Myocyte (in vitro differentiated cells): ENCODE measurements around the gene NXNL2. TPM values are rescaled to one million over a fixed set of nuclear protein-coding genes. Genes with fewer than 3 reads are reported as not detected.

ENCODE experiments used
- DNase-seq: peaks from one replicate; pipeline ENCODE4 v3.0.0-alpha.2; 2012; ENCODE audit warnings: low read depth
- total RNA-seq: library from RNA; depleted of rRNA; stranded (reverse); fragments of >200 nt; gene quantifications from 2 replicates; pipeline ENCODE4 v1.2.3, GENCODE V29; 2014

The NXNL2 gene
- total RNA-seq, 1 donor from 2014 or later, result 0.27 TPM

DNA sequence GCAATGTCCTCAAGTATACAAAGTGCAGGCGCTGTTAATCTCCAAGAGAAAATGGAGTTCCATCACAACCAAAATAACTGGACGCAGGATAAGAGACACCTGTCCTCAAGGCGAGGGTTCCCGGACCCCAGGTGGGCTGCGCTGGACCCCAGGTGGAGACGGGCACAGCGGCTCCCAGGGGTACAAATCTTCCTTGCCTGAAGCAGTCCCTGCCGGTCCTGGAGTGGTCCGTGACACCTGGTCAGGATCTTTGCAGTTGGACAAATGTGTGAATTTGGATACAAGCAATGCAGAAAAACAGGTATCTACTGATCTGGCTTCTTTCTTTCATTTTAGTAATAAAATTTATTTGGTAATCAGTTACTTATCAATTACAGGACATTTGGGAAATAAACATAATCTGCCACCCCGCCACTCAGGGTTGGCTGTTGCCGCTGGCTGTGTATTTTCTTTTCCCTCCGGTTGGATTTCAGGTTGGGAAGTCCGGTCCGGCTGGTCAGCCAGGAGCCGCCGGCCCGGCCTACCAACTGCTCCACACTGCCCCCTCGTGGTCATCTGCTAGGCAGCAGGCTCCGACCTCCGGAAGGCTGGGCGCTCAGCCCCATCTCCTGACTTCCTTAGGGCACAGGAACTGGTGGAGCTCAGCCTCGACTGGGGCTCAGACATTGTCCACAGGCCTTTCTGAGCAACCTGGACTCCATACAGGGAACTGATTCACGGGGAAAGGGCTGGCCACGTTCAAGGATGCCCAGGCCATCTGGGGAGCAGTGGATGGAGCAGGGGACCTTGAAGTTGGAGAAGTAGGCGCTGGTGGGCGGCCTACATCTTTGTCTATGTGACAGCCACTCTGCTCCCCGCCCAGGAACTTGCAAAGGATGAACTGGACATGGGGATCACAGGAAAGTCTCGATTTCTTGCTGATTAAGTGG is 43.4 kb downstream of the NXNL2 start:
- DNase-seq, result peak; percentile 86

- DNase-seq, result no peak
Observed at GRCh38 chr9:88579050-88579715, 44.2 kb downstream of the NXNL2 start.

GRCh38 chr9:88580961-88581360 is 46.0 kb downstream of the NXNL2 start:
- no peak for DNase-seq

GRCh38 chr9:88583901-88584596 is 49.1 kb downstream of the NXNL2 start:
- DNase-seq, result no peak

GRCh38 chr9:88585426-88585825 is 50.4 kb downstream of the NXNL2 start:
- no peak for DNase-seq

GRCh38 chr9:88586452-88586851 is 51.5 kb downstream of the NXNL2 start:
- no peak for DNase-seq

GRCh38 chr9:88587182-88587581 is 52.2 kb downstream of the NXNL2 start:
- no peak for DNase-seq

DNA sequence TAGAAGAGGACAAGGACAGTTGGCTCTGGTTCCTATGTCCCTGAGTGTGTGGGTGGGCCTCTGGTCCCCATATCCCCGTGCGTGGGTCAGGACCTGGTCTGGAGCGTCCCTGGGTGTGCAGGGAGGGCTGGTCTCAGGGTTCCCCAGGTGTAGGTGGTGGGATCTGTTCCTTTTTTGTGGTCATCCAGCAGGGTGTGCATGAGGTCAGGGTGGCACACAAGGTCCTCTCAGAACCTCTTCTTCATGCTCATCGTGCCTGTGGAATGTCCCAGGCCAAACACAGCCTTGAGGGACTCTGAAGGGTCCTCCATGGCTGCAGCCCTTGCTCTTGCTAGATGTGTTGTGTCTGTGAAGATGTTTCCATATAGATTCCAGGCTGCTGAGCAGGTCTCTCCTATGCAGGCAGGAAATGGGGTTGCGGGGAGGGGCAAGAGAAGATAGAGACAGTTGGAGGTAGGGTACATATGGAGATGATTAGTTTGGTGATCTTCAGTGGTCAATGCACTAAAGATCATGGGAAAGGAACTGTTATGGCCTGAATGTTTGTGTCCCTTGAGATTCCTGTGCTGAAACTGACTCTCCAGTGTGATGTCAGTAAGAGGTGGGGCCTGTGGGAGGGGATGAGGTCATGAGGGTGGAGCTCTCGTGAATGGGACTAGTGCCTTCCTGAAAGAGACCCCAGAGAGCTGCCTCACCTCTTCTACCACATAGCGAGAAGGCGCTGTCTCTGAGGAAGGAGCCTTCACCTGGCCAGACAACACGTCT is 53.1 kb downstream of the NXNL2 start:
- no peak for DNase-seq

- DNase-seq, result no peak
Observed at GRCh38 chr9:88589656-88590055, 54.7 kb downstream of the NXNL2 start.

- no peak for DNase-seq
Observed at GRCh38 chr9:88590558-88591146, 55.7 kb downstream of the NXNL2 start.

GRCh38 chr9:88593537-88594185 is 58.7 kb downstream of the NXNL2 start:
- DNase-seq, result peak; percentile 73

Other genes starting within 250 kb of the NXNL2 start
- gene SPIN1, start 146.7 kb upstream of the NXNL2 start, total RNA-seq, result 63.2 and 67.2 TPM in 2 replicates